A673 (cell line): Measurements from ENCODE around the gene PLPP1. TPM values are rescaled to one million over a fixed set of nuclear protein-coding genes. Genes with fewer than 3 reads are reported as not detected.

ENCODE experiments used
- BruUV-seq: library from RNA; stranded (reverse); fragments of 400-500 nt; replicated peaks from 2 replicates; lab custom pipeline; 2021; lab: Mats Ljungman, UMichigan
- CTCF ChIA-PET: fragments of 300-600 bp; sonication (Branson Sonifier 250); formaldehyde crosslinking; loops from one replicate; lab custom pipeline; 2022; ENCODE audit warnings: antibody characterized with exemption; lab: Charles Lee
- POLR2A ChIA-PET: fragments of 300-600 bp; sonication (Branson Sonifier 250); formaldehyde crosslinking; loops from one replicate; lab custom pipeline; 2022; ENCODE audit warnings: antibody characterized with exemption; ENCODE audit not compliant: low non-redundant PET; lab: Charles Lee
- DNase-seq: peaks from one replicate; pipeline ENCODE4 v3.0.0-alpha.2; 2015; ENCODE audit warnings: low spot score
- H3K27ac ChIP-seq: fragments of 200-600 bp; sonication (generic); 2 replicates; pipeline ENCODE4 v1.5.1; 2016; ENCODE audit warnings: mixed run types, low read depth, mild to moderate bottlenecking, mixed read lengths, antibody characterized with exemption, low read length; ENCODE audit not compliant: poor library complexity, severe bottlenecking
- H3K27me3 ChIP-seq: fragments of 200-600 bp; sonication (generic); replicated peaks from 2 replicates; pipeline ENCODE4 v1.6.1; 2017; ENCODE audit warnings: mixed run types, low read depth, mild to moderate bottlenecking, mixed read lengths, antibody characterized with exemption, low read length; ENCODE audit not compliant: insufficient read depth, poor library complexity
- H3K36me3 ChIP-seq: fragments of 200-600 bp; sonication (generic); 2 replicates; pipeline ENCODE4 v1.6.1; 2016; ENCODE audit warnings: mixed run types, mild to moderate bottlenecking, mixed read lengths, antibody characterized with exemption, low read length; ENCODE audit not compliant: insufficient read depth, poor library complexity, severe bottlenecking
- H3K4me1 ChIP-seq: fragments of 200-600 bp; sonication (generic); 2 replicates; pipeline ENCODE4 v1.6.1; 2017; ENCODE audit warnings: mixed run types, mild to moderate bottlenecking, mixed read lengths, antibody characterized with exemption, low read length; ENCODE audit not compliant: insufficient read depth, poor library complexity, severe bottlenecking
- H3K4me3 ChIP-seq: fragments of 200-600 bp; sonication (generic); 2 replicates; pipeline ENCODE4 v1.5.1; 2016; ENCODE audit warnings: low read depth, mixed run types, mild to moderate bottlenecking, mixed read lengths, low read length; ENCODE audit not compliant: poor library complexity, severe bottlenecking
- H3K9me3 ChIP-seq: fragments of 200-600 bp; sonication (generic); 2 replicates; pipeline ENCODE4 v1.6.1; 2016; ENCODE audit warnings: mixed run types, low read depth, mild to moderate bottlenecking, mixed read lengths, antibody characterized with exemption, low read length; ENCODE audit not compliant: poor library complexity, severe bottlenecking
- CTCF ChIP-seq: fragments of 300-800, 200-600 bp; sonication (generic); conservative IDR thresholded peaks from 2 replicates; pipeline ENCODE4 v1.5.1; 2017; ENCODE audit warnings: low read depth, mild to moderate bottlenecking, antibody characterized with exemption, low read length, moderate library complexity, mixed read lengths
- EZH2 ChIP-seq: fragments of 200-600 bp; sonication (generic); IDR thresholded peaks from 2 replicates; pipeline ENCODE4 v1.6.1; 2017; ENCODE audit warnings: borderline replicate concordance, low read depth, mild to moderate bottlenecking, mixed read lengths, antibody characterized with exemption, low read length; ENCODE audit not compliant: poor library complexity, severe bottlenecking
- intact Hi-C: fragments of 100-400 bp; cut with micrococcal nuclease; formaldehyde crosslinking; loops from one replicate; pipeline ENCODE4 v1.10.0; 2022; ENCODE audit not compliant: unreplicated experiment
- total RNA-seq: library from RNA; stranded (reverse); gene quantifications from 2 replicates; pipeline ENCODE4 v1.2.3, GENCODE V29; 2021

PLPP1 gene
- total RNA-seq, 1 experiment from 2014 or later = 6.7 TPM

GRCh38 chr5:55546947-55547346 lies 12.2 kb upstream of the PLPP1 start:
- Histone ChIP-seq H3K27me3 (no peaks in the 10 kb centered on the region), H3K4me1 (no peaks in the 10 kb centered on the region), H3K4me3 (no peak overlapping the region), H3K36me3 (no peaks in the 10 kb centered on the region), H3K27ac (no peak overlapping the region), H3K9me3 (no peaks in the 10 kb centered on the region)
- BruUV-seq = no TSS peak
- TF ChIP-seq EZH2 = no peak
- no peak for TF ChIP-seq CTCF
- ChIA-PET CTCF (no interaction called here), POLR2A (no interaction called here)
- intact Hi-C loops = no loop called here
- no peak for DNase-seq

- no peak for DNase-seq
- H3K27me3 ChIP-seq = no peaks in the 10 kb centered on the region
- H3K36me3 ChIP-seq = no peaks in the 10 kb centered on the region
- POLR2A ChIA-PET = interaction anchor here (0.7 kb wide), 1 partner anchor 49 kb away, joined by 3 read pairs; no protein-coding TSS in a partner anchor
- no peak overlapping the region for H3K4me3 ChIP-seq
- intact Hi-C loops = no loop called here
- no TSS peak for BruUV-seq
- H3K27ac ChIP-seq = no peak overlapping the region
- no peaks in the 10 kb centered on the region for H3K9me3 ChIP-seq
- H3K4me1 ChIP-seq = no peaks in the 10 kb centered on the region
- TF ChIP-seq CTCF (no peak), EZH2 (no peak)
- CTCF ChIA-PET = no interaction called here
Measured at GRCh38 chr5:55544341-55544740, 9.6 kb upstream of the PLPP1 start.

GRCh38 chr5:55541056-55541635 lies 6.4 kb upstream of the PLPP1 start:
- no peak for DNase-seq
- Histone ChIP-seq H3K36me3 (no peaks in the 10 kb centered on the region), H3K4me3 (no peak overlapping the region), H3K9me3 (no peaks in the 10 kb centered on the region), H3K27ac (no peak overlapping the region), H3K4me1 (no peaks in the 10 kb centered on the region), H3K27me3 (no peaks in the 10 kb centered on the region)
- CTCF ChIA-PET = no interaction called here
- POLR2A ChIA-PET = no interaction called here
- TF ChIP-seq EZH2 (no peak), CTCF (no peak)
- BruUV-seq = no TSS peak
- intact Hi-C loops = no loop called here
